IMR-90 (cell line): Measurements from ENCODE around the gene SQSTM1. TPM values are rescaled to one million over a fixed set of nuclear protein-coding genes. Genes with fewer than 3 reads are reported as not detected.

Source experiments
- ATAC-seq: fragments of 200-7000 bp; cut with Tn5 transposase; 2 replicates; pipeline ENCODE4 v1.9.1; 2020; ENCODE audit warnings: low read depth, mild to moderate bottlenecking, moderate library complexity
- BruUV-seq: library from RNA; stranded (reverse); fragments of 400-500 nt; replicated peaks from 2 replicates; lab custom pipeline; 2021; lab: Mats Ljungman, UMichigan
- CTCF ChIA-PET: fragments of 300-600 bp; formaldehyde crosslinking; extraction: SDS; loops from one replicate; lab custom pipeline; 2021; ENCODE audit warnings: antibody characterized with exemption; lab: Yijun Ruan, JAX
- POLR2A ChIA-PET: fragments of 300-600 bp; sonication (Branson Sonifier 250); formaldehyde crosslinking; loops from one replicate; lab custom pipeline; 2022; ENCODE audit warnings: antibody characterized with exemption; ENCODE audit not compliant: unreplicated experiment; lab: Charles Lee
- DNase-seq: peaks from one replicate; pipeline ENCODE4 v3.0.0; 2013
- H2AFZ ChIP-seq: replicated peaks from 2 replicates; pipeline ENCODE3; 2013; ENCODE audit warnings: low read length, mild to moderate bottlenecking; ENCODE audit not compliant: poor library complexity
- H2AK5ac ChIP-seq: 2 replicates; pipeline ENCODE4 v1.6.1; 2013; ENCODE audit warnings: low read depth, low read length, inconsistent platforms
- H2AK9ac ChIP-seq: replicated peaks from 2 replicates; pipeline ENCODE3; 2013; ENCODE audit warnings: mild to moderate bottlenecking, low read depth, low read length, moderate library complexity; ENCODE audit not compliant: poor library complexity
- H2BK120ac ChIP-seq: 2 replicates; pipeline ENCODE4 v1.6.1; 2013; ENCODE audit warnings: low read depth, low read length, inconsistent platforms
- H2BK15ac ChIP-seq: 3 replicates; pipeline ENCODE4 v1.6.1; 2013; ENCODE audit warnings: low read depth, low read length, inconsistent platforms
- H2BK20ac ChIP-seq: 2 replicates; pipeline ENCODE4 v1.6.1; 2013; ENCODE audit warnings: low read depth, mild to moderate bottlenecking, inconsistent platforms, low read length, moderate library complexity
- H2BK5ac ChIP-seq: 2 replicates; pipeline ENCODE4 v1.6.1; 2013; ENCODE audit warnings: mild to moderate bottlenecking, low read depth, low read length, inconsistent platforms; ENCODE audit not compliant: poor library complexity, severe bottlenecking
- H3K14ac ChIP-seq: replicated peaks from 2 replicates; pipeline ENCODE4 v1.6.1; 2013; ENCODE audit warnings: low read depth, low read length, inconsistent platforms
- H3K18ac ChIP-seq: 2 replicates; pipeline ENCODE4 v1.6.1; 2013; ENCODE audit warnings: low read depth, low read length, control low read depth
- H3K23ac ChIP-seq: 2 replicates; pipeline ENCODE4 v1.6.1; 2013; ENCODE audit warnings: low read depth, low read length, inconsistent platforms
- H3K27ac ChIP-seq: 2 replicates; pipeline ENCODE4 v1.5.1; 2013; ENCODE audit warnings: mild to moderate bottlenecking, control low read depth, low read length; ENCODE audit not compliant: insufficient read depth
- H3K27me3 ChIP-seq: 2 replicates; pipeline ENCODE4 v1.6.1; 2013; ENCODE audit warnings: low read length; ENCODE audit not compliant: control insufficient read depth, insufficient read depth
- H3K36me3 ChIP-seq: 2 replicates; pipeline ENCODE4 v1.6.1; 2013; ENCODE audit warnings: low read length, mixed read lengths; ENCODE audit not compliant: control insufficient read depth, insufficient read depth
- H3K4ac ChIP-seq: 2 replicates; pipeline ENCODE4 v1.6.1; 2013; ENCODE audit warnings: low read depth, low read length, inconsistent platforms
- H3K4me1 ChIP-seq: 2 replicates; pipeline ENCODE4 v1.6.1; 2013; ENCODE audit warnings: low read length, mixed read lengths; ENCODE audit not compliant: control insufficient read depth, insufficient read depth
- H3K4me2 ChIP-seq: 2 replicates; pipeline ENCODE4 v1.6.1; 2013; ENCODE audit warnings: low read depth, mild to moderate bottlenecking, control low read depth, low read length, moderate library complexity
- H3K4me3 ChIP-seq: 2 replicates; pipeline ENCODE4 v1.5.1; 2013; ENCODE audit warnings: low read depth, mild to moderate bottlenecking, control low read depth, low read length, moderate library complexity; ENCODE audit not compliant: insufficient read depth
- H3K56ac ChIP-seq: 2 replicates; pipeline ENCODE4 v1.6.1; 2013; ENCODE audit warnings: low read length, inconsistent platforms; ENCODE audit not compliant: insufficient read depth; ENCODE audit errors: extremely low read depth
- H3K79me1 ChIP-seq, 2 experiments: 2 replicates each; pipeline ENCODE4 v1.6.1; 2013; ENCODE audit warnings: low read length in 2 of 2, inconsistent platforms in 1 of 2, low read depth in 1 of 2
- H3K9ac ChIP-seq: 2 replicates; pipeline ENCODE4 v1.6.1; 2013; ENCODE audit warnings: low read depth, low read length, control low read depth
- H3K9me1 ChIP-seq: 2 replicates; pipeline ENCODE4 v1.6.1; 2013; ENCODE audit warnings: low read length, inconsistent platforms; ENCODE audit not compliant: insufficient read depth
- H3K9me3 ChIP-seq: 2 replicates; pipeline ENCODE4 v1.6.1; 2013; ENCODE audit warnings: low read length; ENCODE audit not compliant: control insufficient read depth, insufficient read depth
- H4K20me1 ChIP-seq: 2 replicates; pipeline ENCODE4 v1.6.1; 2013; ENCODE audit warnings: low read length, inconsistent platforms; ENCODE audit not compliant: insufficient read depth
- H4K5ac ChIP-seq: 2 replicates; pipeline ENCODE4 v1.6.1; 2013; ENCODE audit warnings: mild to moderate bottlenecking, low read depth, low read length, control low read depth
- H4K8ac ChIP-seq, 2 experiments: 2 replicates each; pipeline ENCODE4 v1.6.1; 2013; ENCODE audit warnings: low read depth in 2 of 2, low read length in 2 of 2, control low read depth in 1 of 2, inconsistent platforms in 1 of 2
- H4K91ac ChIP-seq: 2 replicates; pipeline ENCODE4 v1.6.1; 2013; ENCODE audit warnings: low read depth, low read length, inconsistent platforms; ENCODE audit not compliant: insufficient read depth
- BHLHE40 ChIP-seq: fragments of 150-350 bp; IDR thresholded peaks from 2 replicates; pipeline ENCODE4 v1.6.1; 2016; ENCODE audit warnings: mild to moderate bottlenecking, low read depth, low read length
- CEBPB ChIP-seq: IDR thresholded peaks from 2 replicates; pipeline ENCODE4 v1.6.1; 2012; ENCODE audit warnings: low read depth, low read length, improper control_type of control experiment
- MAFK ChIP-seq: IDR thresholded peaks from 2 replicates; pipeline ENCODE4 v1.6.1; 2012; ENCODE audit warnings: low read depth, low read length, improper control_type of control experiment
- MAZ ChIP-seq: IDR thresholded peaks from 2 replicates; pipeline ENCODE4 v1.6.1; 2012; ENCODE audit warnings: low read depth, mild to moderate bottlenecking, low read length, improper control_type of control experiment, moderate library complexity, borderline replicate concordance
- NFE2L2 ChIP-seq: fragments of 150-350 bp; IDR thresholded peaks from 2 replicates; pipeline ENCODE4 v1.6.1; 2016; ENCODE audit warnings: low read depth, mild to moderate bottlenecking, low read length
- POLR2A ChIP-seq: IDR thresholded peaks from 2 replicates; pipeline ENCODE4 v1.6.1; 2012; ENCODE audit warnings: mild to moderate bottlenecking, low read depth, low read length
- RAD21 ChIP-seq: IDR thresholded peaks from 2 replicates; pipeline ENCODE4 v1.6.1; 2012; ENCODE audit warnings: low read length, improper control_type of control experiment
- RCOR1 ChIP-seq: IDR thresholded peaks from 2 replicates; pipeline ENCODE4 v1.6.1; 2012; ENCODE audit warnings: mild to moderate bottlenecking, low read length, improper control_type of control experiment; ENCODE audit not compliant: insufficient replicate concordance
- WGBS, 2 experiments: methylation state at CpG; one replicate each; pipeline versions ENCODE4 v1.1.5 to v1.1.7; 2013; ENCODE audit warnings: missing lambda C conversion rate in 2 of 2; ENCODE audit not compliant: insufficient read length in 1 of 2; ENCODE audit errors: extremely low coverage in 2 of 2; 5-methylcytosine and 5-hydroxymethylcytosine counted together
- dilution Hi-C: fragments of 300-500 bp; cut with HindIII; formaldehyde crosslinking; loops from one replicate; pipeline ENCODE4 v1.14.3; 2018; ENCODE audit warnings: low sequenced_read_pairs; ENCODE audit not compliant: unreplicated experiment
- in situ Hi-C: fragments of 300-500 bp; cut with MboI; formaldehyde crosslinking; loops from 3 replicates; pipeline ENCODE4 v1.14.3; 2019; ENCODE audit warnings: low sequenced_read_pairs, inconsistent platforms, mixed read lengths
- intact Hi-C: fragments of 100-400 bp; cut with micrococcal nuclease; formaldehyde crosslinking; loops from 2 replicates; pipeline ENCODE4 v1.10.0; 2022
- polyA plus RNA-seq, 3 experiments: library from polyadenylated mRNA; depleted of rRNA; stranded (reverse); fragments of >200 nt; gene quantifications; 2 replicates each; pipeline ENCODE4 v1.2.3, GENCODE V29; 2012; ENCODE audit warnings: low replicate concordance in 1 of 3
- total RNA-seq: library from RNA; depleted of rRNA; stranded (reverse); fragments of >200 nt; gene quantifications from 2 replicates; pipeline ENCODE4 v1.2.3, GENCODE V29; 2012
- TF ChIP-seq, protein P1 (sequence below): conservative IDR thresholded peaks from 2 replicates; pipeline ENCODE4 v1.5.1; 2012; ENCODE audit warnings: mild to moderate bottlenecking, low read depth, low read length, improper control_type of control experiment
- TF ChIP-seq, protein P2 (sequence below): fragments of 150-350 bp; IDR thresholded peaks from 2 replicates; pipeline ENCODE4 v1.6.1; 2016; ENCODE audit warnings: low read depth, mild to moderate bottlenecking, low read length, moderate library complexity, borderline replicate concordance

Gene SQSTM1
- total and polyA plus RNA-seq, 2 of the 4 experiments (the other 2 are of a cell fraction), result 152 to 184 TPM

DNA sequence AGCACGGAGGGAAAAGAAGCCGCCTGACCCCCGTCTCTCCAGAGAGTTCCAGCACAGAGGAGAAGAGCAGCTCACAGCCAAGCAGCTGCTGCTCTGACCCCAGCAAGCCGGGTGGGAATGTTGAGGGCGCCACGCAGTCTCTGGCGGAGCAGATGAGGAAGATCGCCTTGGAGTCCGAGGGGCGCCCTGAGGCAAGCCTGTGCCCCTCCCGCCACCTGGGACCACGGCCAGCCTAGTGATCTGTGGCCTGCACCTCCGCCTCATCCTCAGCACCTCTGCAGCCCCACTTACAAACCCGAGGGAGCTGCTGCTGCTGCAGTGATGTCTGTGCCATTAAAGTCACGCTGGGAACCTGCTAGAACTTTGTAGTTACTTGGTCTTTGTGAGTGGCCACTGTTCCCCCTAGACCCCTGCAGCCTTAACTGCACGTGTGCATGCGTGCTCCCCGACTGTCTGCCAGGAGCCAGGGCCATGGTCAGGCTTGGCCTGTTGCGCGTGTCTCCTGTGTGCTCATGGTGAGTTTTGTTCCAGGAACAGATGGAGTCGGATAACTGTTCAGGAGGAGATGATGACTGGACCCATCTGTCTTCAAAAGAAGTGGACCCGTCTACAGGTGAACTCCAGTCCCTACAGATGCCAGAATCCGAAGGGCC, 12.5 kb downstream of the SQSTM1 start:
- no TSS peak for BruUV-seq
- H2BK20ac ChIP-seq, result no peak overlapping the region
- H3K14ac ChIP-seq, result no peak overlapping the region
- no peak overlapping the region for H3K56ac ChIP-seq
- dilution Hi-C loops (no loop called here), intact Hi-C loops (no loop called here), in situ Hi-C loops (no loop called here)
- no peak for DNase-seq
- H4K5ac ChIP-seq, result no peak overlapping the region
- no peak overlapping the region for H2BK15ac ChIP-seq
- H3K4me3 ChIP-seq, result no peak overlapping the region
- no peak overlapping the region for H2AFZ ChIP-seq
- no peak overlapping the region for H3K4ac ChIP-seq
- no peak overlapping the region for H2AK9ac ChIP-seq
- H3K23ac ChIP-seq, result no peak overlapping the region
- peaks cover 5% of the 10 kb centered on the region for H3K9me1 ChIP-seq
- H3K27ac ChIP-seq, result no peak overlapping the region
- H3K9me3 ChIP-seq, result no peaks in the 10 kb centered on the region
- no peak overlapping the region for H4K8ac ChIP-seq
- no peak overlapping the region for H2BK5ac ChIP-seq
- H3K4me1 ChIP-seq, result no peaks in the 10 kb centered on the region
- no peak overlapping the region for H2AK5ac ChIP-seq
- H3K36me3 ChIP-seq, result peaks cover 76% of the 10 kb centered on the region
- H3K9ac ChIP-seq, result no peak overlapping the region
- POLR2A ChIA-PET, result no interaction called here
- no peak for TF ChIP-seq BHLHE40
- TF ChIP-seq NFE2L2, result no peak
- no peak for TF ChIP-seq MAFK
- no peak for TF ChIP-seq RCOR1
- TF ChIP-seq RAD21, result no peak
- TF ChIP-seq MAZ, result no peak
- TF ChIP-seq, protein P1, sequence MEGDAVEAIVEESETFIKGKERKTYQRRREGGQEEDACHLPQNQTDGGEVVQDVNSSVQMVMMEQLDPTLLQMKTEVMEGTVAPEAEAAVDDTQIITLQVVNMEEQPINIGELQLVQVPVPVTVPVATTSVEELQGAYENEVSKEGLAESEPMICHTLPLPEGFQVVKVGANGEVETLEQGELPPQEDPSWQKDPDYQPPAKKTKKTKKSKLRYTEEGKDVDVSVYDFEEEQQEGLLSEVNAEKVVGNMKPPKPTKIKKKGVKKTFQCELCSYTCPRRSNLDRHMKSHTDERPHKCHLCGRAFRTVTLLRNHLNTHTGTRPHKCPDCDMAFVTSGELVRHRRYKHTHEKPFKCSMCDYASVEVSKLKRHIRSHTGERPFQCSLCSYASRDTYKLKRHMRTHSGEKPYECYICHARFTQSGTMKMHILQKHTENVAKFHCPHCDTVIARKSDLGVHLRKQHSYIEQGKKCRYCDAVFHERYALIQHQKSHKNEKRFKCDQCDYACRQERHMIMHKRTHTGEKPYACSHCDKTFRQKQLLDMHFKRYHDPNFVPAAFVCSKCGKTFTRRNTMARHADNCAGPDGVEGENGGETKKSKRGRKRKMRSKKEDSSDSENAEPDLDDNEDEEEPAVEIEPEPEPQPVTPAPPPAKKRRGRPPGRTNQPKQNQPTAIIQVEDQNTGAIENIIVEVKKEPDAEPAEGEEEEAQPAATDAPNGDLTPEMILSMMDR, result no peak
- no peak for TF ChIP-seq POLR2A
- no peak for TF ChIP-seq CEBPB
- TF ChIP-seq, protein P2, sequence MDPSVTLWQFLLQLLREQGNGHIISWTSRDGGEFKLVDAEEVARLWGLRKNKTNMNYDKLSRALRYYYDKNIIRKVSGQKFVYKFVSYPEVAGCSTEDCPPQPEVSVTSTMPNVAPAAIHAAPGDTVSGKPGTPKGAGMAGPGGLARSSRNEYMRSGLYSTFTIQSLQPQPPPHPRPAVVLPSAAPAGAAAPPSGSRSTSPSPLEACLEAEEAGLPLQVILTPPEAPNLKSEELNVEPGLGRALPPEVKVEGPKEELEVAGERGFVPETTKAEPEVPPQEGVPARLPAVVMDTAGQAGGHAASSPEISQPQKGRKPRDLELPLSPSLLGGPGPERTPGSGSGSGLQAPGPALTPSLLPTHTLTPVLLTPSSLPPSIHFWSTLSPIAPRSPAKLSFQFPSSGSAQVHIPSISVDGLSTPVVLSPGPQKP, result no peak
- 100% methylated on average over 2 of the region's 23 CpGs; no CpG with 5 or more reads in 1 of the 2 experiments for WGBS, 2 experiments
- H3K79me1 ChIP-seq, result peaks cover 23 to 62% of the 10 kb centered on the region in 2 experiments
- peaks cover 79% of the 10 kb centered on the region for H4K20me1 ChIP-seq
- no peak overlapping the region for H3K4me2 ChIP-seq
- no peak for ATAC-seq
- H3K18ac ChIP-seq, result no peak overlapping the region
- no peak overlapping the region for H4K91ac ChIP-seq
- no peak overlapping the region for H2BK120ac ChIP-seq
- no peaks in the 10 kb centered on the region for H3K27me3 ChIP-seq
- CTCF ChIA-PET, result no interaction called here
